GM23338 (cell line): ENCODE measurements around the gene LMO7.

Experiments used
- CTCF ChIP-seq, 2 experiments: fragments of 200-600 bp in 1 of 2; sonication (generic) in 1 of 2; conservative IDR thresholded peaks; 2 replicates each; pipeline versions ENCODE4 v1.5.1 to v1.6.1; 2016 to 2017; ENCODE audit warnings: antibody characterized with exemption in 2 of 2, low read depth in 2 of 2, mild to moderate bottlenecking in 2 of 2, moderate library complexity in 1 of 2
- EZH2phosphoT487 ChIP-seq: fragments of 200-600 bp; sonication (generic); IDR thresholded peaks from one replicate; pipeline ENCODE4 v1.8.1; 2018; ENCODE audit warnings: antibody characterized with exemption; ENCODE audit not compliant: unreplicated experiment
- POLR2AphosphoS5 ChIP-seq: IDR thresholded peaks from 2 replicates; pipeline ENCODE4 v1.6.1; 2016; ENCODE audit warnings: antibody characterized with exemption, low read depth
- ZNF331 ChIP-seq: fragments of 250-450 bp; sonication (Bioruptor Pico); IDR thresholded peaks from 2 replicates; pipeline ENCODE4 v1.5.0; 2020; ENCODE audit warnings: low read depth, mild to moderate bottlenecking, moderate library complexity

DNA sequence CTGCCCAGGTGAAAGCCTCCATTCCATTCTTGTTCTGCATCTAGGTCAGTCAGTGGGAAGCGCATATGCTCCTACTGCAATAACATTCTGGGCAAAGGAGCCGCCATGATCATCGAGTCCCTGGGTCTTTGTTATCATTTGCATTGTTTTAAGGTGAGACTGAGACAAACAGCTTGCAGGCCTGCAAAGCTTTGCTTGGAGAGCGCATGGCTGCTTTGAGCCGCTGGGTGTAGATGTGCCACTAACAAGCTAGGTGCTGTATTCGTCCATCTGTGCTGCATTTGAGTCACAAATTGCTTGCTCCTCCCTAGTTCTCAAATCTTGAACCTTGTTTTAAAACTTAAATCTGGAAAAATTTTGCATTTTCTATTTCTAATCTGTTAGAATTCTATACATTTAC lies 219.1 kb downstream of the LMO7 start:
- TF ChIP-seq CTCF (conservative IDR thresholded peaks at IDR 0.05; ENCODE audit: low read depth in 2 of 2) (no peak), POLR2AphosphoS5 (no peak), ZNF331 (CRISPR knock-in tag) (no peak), EZH2phosphoT487 (no peak)
